HEK293T (cell line): ENCODE data around the gene MGAT4B.

ENCODE experiments used
- ARNT ChIP-seq: fragments of 450-650 bp; IDR thresholded peaks from 2 replicates; pipeline ENCODE4 v1.6.1; 2017; ENCODE audit warnings: mild to moderate bottlenecking
- BHLHE40 ChIP-seq: fragments of 450-650 bp; IDR thresholded peaks from 2 replicates; pipeline ENCODE4 v1.6.1; 2016; ENCODE audit warnings: mild to moderate bottlenecking, moderate library complexity, borderline replicate concordance
- CTBP1 ChIP-seq: fragments of 450-650 bp; IDR thresholded peaks from 2 replicates; pipeline ENCODE4 v1.6.1; 2016; ENCODE audit warnings: borderline replicate concordance
- ELF4 ChIP-seq: fragments of 450-650 bp; IDR thresholded peaks from 2 replicates; pipeline ENCODE4 v1.6.1; 2017; ENCODE audit warnings: antibody characterized with exemption
- FOXA1 ChIP-seq: fragments of 450-650 bp; IDR thresholded peaks from 2 replicates; pipeline ENCODE4 v1.6.1; 2016; ENCODE audit warnings: mild to moderate bottlenecking
- FOXK2 ChIP-seq: fragments of 450-650 bp; IDR thresholded peaks from 2 replicates; pipeline ENCODE4 v1.6.1; 2016; ENCODE audit warnings: mild to moderate bottlenecking
- FOXM1 ChIP-seq: fragments of 450-650 bp; IDR thresholded peaks from 2 replicates; pipeline ENCODE4 v1.6.1; 2017; ENCODE audit warnings: mild to moderate bottlenecking, borderline replicate concordance
- HDGF ChIP-seq: fragments of 450-650 bp; IDR thresholded peaks from 2 replicates; pipeline ENCODE4 v1.6.1; 2017; ENCODE audit warnings: antibody characterized with exemption, borderline replicate concordance
- L3MBTL2 ChIP-seq: fragments of 450-650 bp; conservative IDR thresholded peaks from 2 replicates; pipeline ENCODE4 v1.6.1; 2016; ENCODE audit warnings: mild to moderate bottlenecking
- LEF1 ChIP-seq: fragments of 450-650 bp; IDR thresholded peaks from 2 replicates; pipeline ENCODE4 v1.6.1; 2017; ENCODE audit warnings: mild to moderate bottlenecking, borderline replicate concordance
- SP1 ChIP-seq: fragments of 450-650 bp; IDR thresholded peaks from 2 replicates; pipeline ENCODE4 v1.6.1; 2017
- TF ChIP-seq, protein P1 (sequence below): fragments of 450-650 bp; IDR thresholded peaks from 2 replicates; pipeline ENCODE4 v1.6.1; 2016

DNA sequence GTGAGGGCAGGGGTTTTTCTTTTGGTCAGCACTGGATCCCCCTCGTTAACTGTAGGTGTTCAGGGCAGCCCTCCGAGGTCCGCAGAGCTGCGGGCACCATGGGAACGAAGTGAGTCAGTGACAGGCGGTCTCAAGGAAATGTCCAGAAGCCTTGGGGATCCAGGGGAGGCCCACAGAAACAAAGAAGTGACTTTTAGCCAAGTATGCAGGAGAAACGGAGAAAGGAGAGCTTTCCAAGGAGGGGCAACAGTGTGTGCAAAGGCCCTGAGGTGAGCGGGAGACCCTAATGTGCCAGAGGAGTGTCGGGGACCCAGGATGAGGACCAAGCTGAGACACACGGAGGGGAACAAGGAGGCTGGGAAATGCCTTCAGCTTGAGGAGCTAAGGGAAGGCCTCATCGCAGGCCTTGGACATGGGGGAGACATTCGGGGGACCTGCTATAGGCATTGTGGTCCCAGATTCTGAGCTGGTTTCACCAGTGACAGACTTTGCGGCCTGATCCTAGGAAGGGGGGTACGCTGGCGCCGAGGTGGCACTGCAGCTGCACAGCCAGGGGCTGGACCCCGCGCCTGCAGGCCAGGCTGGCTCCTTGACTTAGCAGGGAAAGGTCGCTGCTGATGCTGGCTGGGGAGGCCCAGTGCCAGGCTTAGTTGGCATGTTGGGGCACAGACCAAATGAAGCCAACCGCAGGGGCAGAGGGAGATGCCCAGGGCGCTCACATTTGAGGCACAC is 9.6 kb downstream of the MGAT4B start:
- TF ChIP-seq FOXM1 (no peak), LEF1 (no peak), BHLHE40 (no peak), FOXK2 (no peak), ELF4 (no peak), ARNT (no peak), L3MBTL2 (no peak), CTBP1 (no peak), SP1 (no peak), HDGF (no peak), FOXA1 (no peak)
- TF ChIP-seq, protein P1, sequence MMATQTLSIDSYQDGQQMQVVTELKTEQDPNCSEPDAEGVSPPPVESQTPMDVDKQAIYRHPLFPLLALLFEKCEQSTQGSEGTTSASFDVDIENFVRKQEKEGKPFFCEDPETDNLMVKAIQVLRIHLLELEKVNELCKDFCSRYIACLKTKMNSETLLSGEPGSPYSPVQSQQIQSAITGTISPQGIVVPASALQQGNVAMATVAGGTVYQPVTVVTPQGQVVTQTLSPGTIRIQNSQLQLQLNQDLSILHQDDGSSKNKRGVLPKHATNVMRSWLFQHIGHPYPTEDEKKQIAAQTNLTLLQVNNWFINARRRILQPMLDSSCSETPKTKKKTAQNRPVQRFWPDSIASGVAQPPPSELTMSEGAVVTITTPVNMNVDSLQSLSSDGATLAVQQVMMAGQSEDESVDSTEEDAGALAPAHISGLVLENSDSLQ = no peak
